PFSK-1 (cell line): ENCODE data around the gene ID2.

Experiments
- FOXP2 ChIP-seq: optimal IDR thresholded peaks from 2 replicates; pipeline ENCODE3; 2011; ENCODE audit warnings: borderline replicate concordance, control low read depth, inconsistent platforms; ENCODE audit not compliant: insufficient read depth; ENCODE audit errors: extremely low read length, extremely low read depth
- POLR2AphosphoS5 ChIP-seq: IDR thresholded peaks from 2 replicates; pipeline ENCODE4 v1.6.1; 2012; ENCODE audit warnings: low read depth, mild to moderate bottlenecking, control low read depth, low read length, moderate library complexity
- REST ChIP-seq, 2 experiments: IDR thresholded peaks; 2 replicates each; pipeline versions ENCODE4 v1.6.1 to v1.8.0; 2011 to 2012; ENCODE audit warnings: low read depth in 2 of 2, low read length in 2 of 2, control low read depth in 1 of 2, inconsistent platforms in 1 of 2, mild to moderate bottlenecking in 1 of 2, moderate library complexity in 1 of 2; ENCODE audit not compliant: insufficient read depth in 1 of 2
- SIN3A ChIP-seq: IDR thresholded peaks from 2 replicates; pipeline ENCODE4 v1.6.1; 2012; ENCODE audit warnings: mild to moderate bottlenecking, low read length, moderate library complexity, borderline replicate concordance; ENCODE audit not compliant: insufficient read depth
- TAF1 ChIP-seq: IDR thresholded peaks from 2 replicates; pipeline ENCODE4 v1.6.1; 2012; ENCODE audit warnings: low read length, control low read depth, borderline replicate concordance; ENCODE audit not compliant: insufficient read depth

The ID2 gene

DNA sequence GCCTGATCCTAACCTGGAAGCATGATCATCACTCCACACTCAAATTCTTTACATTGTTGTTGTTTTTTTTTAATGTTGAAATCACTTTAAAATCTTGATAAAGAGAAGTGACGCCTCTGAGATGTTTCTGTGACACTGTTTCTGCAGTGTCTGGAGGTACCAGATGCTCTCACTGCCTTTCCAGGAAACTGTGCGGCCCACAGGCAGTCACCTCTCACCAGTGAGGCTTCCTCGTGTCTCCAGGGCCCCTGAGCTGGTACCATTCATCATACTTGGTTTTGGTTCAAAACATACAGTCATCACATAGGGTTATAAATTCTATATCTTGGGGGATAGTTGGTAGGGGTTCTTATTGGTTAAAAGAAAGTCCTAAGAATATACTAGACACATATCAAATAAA lies 10.1 kb upstream of the ID2 start:
- no peak for TF ChIP-seq POLR2AphosphoS5

DNA sequence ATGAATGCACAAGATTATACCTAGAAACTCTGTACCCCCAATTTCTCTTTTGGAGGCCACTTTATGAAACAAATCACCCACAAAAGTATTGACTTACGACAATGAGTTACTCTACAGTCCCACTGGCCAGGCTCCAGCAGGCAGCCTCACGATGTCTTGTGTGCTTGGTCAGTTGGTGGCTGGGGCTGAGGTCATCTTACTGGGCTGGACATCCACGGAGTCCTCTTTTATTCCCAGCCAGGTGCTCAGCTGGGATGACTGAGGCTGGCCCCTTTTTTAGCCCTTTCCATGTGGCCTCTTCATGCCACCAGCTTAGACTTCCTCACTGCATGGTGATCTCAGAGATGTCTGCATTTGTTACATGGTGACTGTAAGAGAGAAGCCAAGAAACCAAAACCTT lies 8.9 kb upstream of the ID2 start:
- no peak for TF ChIP-seq FOXP2
- TF ChIP-seq POLR2AphosphoS5 = no peak
- no peak for TF ChIP-seq REST (IDR thresholded peaks at IDR 0.05; ENCODE audit: insufficient read depth in 1 of 2, low read depth in 2 of 2, low read length in 2 of 2)
- TF ChIP-seq SIN3A = no peak
- TF ChIP-seq TAF1 = no peak

GRCh38 chr2:8673381-8673780 lies 8.5 kb upstream of the ID2 start:
- TF ChIP-seq SIN3A = no peak

- TF ChIP-seq FOXP2 (no peak), POLR2AphosphoS5 (no peak), SIN3A (no peak), TAF1 (no peak), REST (IDR thresholded peaks at IDR 0.05; ENCODE audit: insufficient read depth in 1 of 2, low read depth in 2 of 2, low read length in 2 of 2) (no peak)
These were observed 7.3 kb upstream of the ID2 start for GRCh38 chr2:8674420-8675009.

GRCh38 chr2:8675543-8675942 lies 6.3 kb upstream of the ID2 start:
- TF ChIP-seq POLR2AphosphoS5 = no peak

GRCh38 chr2:8676191-8676920 lies 5.5 kb upstream of the ID2 start:
- TF ChIP-seq POLR2AphosphoS5 (no peak), REST (IDR thresholded peaks at IDR 0.05; ENCODE audit: insufficient read depth in 1 of 2, low read depth in 2 of 2, low read length in 2 of 2) (no peak), TAF1 (no peak), SIN3A (no peak), FOXP2 (no peak)
